ENCODE data around the gene SNX33.
"Not testable (repeated sequence)": the region's sequence is repeated elsewhere in the genome, so short reads cannot be mapped to it uniquely, and the experiment has no call there.

The SNX33 gene, protein sequence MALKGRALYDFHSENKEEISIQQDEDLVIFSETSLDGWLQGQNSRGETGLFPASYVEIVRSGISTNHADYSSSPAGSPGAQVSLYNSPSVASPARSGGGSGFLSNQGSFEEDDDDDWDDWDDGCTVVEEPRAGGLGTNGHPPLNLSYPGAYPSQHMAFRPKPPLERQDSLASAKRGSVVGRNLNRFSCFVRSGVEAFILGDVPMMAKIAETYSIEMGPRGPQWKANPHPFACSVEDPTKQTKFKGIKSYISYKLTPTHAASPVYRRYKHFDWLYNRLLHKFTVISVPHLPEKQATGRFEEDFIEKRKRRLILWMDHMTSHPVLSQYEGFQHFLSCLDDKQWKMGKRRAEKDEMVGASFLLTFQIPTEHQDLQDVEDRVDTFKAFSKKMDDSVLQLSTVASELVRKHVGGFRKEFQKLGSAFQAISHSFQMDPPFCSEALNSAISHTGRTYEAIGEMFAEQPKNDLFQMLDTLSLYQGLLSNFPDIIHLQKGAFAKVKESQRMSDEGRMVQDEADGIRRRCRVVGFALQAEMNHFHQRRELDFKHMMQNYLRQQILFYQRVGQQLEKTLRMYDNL

DNA sequence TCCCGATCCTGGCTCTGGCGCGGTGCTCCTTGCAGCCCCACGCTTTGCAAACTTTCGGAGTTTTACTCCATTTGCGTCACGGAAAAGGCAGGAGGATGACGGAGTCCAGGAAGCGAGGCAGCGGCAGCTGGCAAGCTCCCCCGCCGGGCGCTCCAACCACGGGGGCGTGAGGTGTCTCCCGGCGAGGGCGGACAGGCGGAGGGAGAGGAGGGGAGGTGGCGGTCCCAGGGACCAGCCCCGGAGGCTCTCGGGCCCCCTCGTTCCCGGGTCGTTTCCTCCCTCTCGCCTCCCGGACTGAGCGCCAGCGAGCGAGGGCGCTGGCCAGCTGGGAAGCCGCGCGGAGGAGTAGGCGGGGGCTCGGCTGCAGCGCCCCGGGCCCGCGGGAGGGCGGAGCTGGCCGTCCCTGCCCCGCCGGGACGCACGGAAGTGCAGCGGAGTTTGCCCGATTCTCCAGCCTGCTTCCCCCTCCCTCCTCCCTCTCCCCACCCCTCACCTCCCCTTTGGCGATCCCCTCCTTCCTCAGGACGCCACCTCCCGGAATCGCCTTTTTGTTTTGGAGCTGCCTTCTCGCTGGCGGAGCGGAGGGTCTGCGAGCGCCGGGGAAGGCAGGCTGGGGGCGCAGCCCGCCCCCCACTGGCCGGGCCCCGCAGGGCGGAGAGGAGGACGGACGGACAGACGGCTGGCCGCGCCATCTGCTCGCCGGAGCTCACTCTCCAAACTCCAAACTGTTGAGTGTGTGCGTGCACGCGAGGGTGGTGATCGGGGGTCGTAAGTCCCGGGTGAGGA lies at the start of gene SNX33:
TSS of gene SNX33 (plus strand) at position 543 of the 786 bp plus-strand sequence. CDS start 1,191 bp downstream, outside the sequence.
- DNase-seq (ENCODE audit: low read depth in 2 of 2): peak; percentile 44 to 62

DNA sequence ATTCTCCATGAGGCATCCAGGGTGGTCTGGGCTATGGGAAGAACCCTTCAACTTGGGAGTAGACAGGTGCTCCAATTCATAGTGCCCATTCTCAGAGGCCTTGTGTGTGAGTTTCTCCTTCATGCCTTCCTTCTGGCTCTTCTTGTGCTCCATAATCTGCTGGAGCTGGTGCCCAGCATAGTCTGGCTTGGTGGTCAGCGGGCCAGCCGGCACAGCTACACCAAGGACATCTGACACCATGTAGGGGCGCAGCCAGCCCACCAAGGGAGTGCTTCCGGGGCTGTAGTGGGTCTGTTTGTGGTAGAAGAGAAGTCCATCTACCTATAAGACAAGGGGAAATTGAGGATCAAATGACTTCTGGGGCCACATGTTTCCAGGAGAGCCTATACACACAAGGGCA lies 49.4 kb upstream of the SNX33 start:
- no peak for DNase-seq (ENCODE audit: low read depth in 2 of 2)

DNA sequence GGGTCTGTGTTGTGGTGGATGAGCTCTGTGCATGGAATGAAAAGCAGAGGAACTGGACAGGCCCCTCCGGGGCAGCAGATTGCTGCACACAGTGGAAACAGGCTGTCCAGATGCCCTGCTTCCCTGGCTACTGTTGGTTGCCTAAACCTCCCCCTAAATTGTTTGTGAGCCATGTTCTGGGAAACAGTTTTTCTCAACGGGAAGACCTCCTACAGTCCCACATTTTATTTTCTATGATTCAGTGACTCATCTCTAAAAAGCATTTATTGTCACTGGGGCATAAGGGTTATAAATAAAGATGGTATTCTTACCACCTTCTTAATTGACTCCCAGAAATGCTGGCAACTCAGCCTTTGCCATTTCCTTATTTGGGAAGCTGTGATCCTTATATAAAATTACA lies 48.3 kb upstream of the SNX33 start:
- no peak for DNase-seq (ENCODE audit: low read depth in 2 of 2)

DNA sequence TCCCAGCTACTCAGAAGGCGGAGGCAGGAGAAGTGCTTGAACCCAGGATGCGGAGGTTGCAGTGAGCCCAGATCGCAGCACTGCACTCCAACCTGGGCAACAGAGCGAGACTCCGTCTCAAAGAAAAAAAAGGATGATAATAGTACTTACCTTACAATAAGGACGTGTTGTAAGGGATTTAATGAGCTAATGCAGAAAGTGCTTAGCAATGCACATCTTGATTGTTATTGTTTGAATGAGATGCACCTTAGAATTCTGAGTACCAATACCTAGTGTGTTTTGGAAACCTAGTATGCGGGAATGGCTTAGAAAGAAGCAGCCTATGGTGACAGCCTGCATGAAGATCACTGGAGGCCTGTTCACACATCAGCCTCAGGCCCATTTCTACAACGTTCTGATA lies 41.7 kb upstream of the SNX33 start:
- DNase-seq (ENCODE audit: low read depth in 2 of 2): no peak

DNA sequence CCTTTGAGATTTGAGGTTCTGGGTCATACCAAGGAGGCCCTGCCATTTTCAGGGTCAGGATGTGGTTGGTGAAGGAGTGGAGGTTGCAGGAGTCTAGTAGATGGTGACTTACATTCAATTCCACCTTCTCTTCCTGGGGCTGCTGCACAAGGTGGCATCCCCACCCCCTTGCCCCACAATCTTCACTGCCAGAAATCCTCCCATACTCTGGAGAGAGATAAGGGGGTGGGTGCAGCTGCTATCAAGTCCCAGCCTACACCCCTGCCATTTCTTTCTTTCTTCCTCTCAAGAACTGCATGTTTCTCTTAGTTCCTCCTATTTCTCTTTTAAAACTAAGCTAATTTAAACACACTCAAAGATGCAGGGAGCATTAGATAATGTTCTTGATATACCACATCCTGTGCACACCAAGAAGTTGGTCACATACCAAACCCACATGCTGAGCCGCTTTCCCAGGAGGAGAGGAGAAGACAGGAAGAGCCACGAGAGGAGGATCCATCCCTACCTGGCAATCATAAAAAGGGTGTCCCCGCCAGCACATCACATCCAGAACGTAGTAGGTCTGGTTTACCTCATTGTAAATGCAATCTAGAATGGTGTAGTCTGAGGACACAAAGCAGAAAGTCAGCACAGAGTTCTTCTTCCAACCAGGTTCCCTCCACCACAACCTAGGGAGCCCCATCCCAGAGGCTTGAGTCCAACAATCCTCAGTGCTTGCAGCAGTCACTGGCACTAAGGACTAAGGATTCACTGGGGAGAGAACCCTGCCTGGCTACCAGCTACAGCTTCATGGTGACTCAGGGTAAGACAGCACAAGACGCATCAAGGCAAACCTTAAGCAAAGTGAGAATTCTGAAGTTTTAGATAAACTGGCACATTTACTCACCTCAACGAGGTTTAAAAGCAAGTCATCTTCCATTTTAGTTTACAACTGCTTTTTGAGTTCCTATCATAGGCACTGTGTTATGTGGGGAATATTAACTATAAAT lies 40.7 kb upstream of the SNX33 start:
- peak in 1 of 2 donors; percentile 10 for DNase-seq (ENCODE audit: low read depth in 2 of 2)

DNA sequence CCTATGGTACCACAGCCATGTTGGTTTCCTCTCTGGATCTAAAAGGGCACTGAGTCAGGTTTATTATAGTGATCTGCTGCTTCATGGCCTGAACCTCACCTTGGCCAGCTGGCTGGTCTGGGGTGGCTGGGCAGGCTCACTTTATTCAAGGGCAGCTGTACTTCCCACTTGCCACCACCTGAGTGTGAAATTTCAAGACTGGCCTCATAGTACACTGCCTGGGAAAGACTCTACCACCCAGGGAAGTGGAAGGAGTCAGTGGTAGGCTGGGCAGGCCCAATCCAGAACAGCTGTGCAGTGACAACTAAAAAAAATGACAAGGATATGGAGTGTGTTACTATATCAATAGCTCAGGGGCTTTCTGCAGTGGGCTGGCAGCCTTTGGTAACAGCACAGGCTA lies 30.9 kb upstream of the SNX33 start:
- no peak for DNase-seq (ENCODE audit: low read depth in 2 of 2)

DNA sequence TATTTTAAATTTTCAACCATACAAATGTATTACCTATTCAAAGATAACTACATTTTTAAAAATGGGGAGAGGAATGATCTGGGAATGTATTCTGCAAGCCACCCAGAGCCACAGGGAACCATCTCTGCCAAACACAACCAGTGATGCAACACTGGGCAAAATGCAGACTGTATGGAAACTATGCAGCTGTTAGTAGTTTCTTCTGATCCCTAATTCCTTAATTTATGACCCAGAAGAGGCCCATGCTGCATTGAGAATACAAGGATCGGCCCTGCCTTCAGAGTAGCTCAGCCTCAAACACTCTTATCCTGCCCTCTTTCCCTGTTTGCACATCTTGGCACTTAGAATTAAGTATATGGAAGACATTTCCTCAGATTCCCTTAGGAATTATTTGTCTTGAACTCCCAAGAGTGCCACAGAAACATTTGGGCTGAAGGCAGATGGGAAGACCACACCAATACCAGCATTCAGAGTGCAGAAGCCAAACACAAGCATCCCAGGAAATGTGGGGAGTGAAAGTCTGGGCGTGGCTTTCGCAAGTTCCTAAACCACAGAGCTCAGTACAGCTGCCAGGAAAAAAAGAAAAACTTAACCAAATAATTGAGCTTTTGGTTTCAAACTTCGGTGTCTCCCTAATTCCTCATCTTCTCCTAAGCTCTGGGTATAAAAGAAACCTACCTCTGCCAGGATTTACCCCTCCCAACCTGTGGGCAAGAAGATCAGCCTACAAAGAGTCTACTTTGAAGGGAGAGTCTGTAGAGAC lies 27.5 kb upstream of the SNX33 start:
- no peak for DNase-seq (ENCODE audit: low read depth in 2 of 2)

DNA sequence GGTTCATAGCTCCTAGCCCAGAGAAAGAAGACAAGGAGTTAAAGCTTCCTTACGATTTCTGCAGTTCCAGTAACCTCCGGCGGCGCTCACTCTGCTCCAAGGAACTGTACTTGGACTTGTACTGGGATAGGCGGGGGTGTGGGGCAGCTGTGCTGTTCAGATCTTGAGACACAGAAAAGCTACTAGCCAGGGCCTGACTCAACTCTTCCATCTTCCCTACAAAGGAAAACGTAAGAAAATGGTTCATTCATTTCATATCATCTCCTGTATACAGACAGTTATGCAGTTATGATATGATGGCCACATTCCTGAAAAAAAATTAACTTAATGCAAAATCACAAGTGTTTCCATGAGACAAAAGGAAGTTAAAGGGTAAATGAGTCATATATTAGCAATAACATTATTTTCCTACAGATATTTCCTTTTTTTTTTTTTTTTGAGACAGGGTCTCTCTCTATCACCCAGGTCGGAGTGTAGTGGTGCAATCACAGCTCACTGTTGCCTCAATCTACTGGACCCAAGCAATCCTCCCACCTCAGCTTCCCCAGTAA lies 26.8 kb upstream of the SNX33 start:
- DNase-seq (ENCODE audit: low read depth in 2 of 2): no peak

DNA sequence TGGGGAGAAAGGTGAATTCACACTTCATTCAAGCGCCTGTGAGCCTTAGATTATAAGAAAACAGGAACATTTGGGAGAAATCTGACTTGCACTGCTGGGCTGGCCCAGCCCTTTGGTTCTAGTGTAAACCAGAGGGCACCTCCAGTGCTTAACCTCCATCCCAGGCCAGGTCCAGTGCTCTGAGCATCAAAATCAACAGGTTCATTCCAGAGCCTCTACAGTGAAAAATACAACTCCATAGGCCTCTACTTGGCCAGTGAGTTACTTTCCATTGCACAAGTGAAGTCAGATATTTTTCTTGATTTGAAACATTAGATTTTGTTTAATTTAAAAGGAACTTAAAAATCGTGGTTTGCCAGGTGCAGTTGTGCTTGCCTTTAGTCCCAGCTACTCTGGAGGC lies 25.2 kb upstream of the SNX33 start:
- no peak for DNase-seq (ENCODE audit: low read depth in 2 of 2)

DNA sequence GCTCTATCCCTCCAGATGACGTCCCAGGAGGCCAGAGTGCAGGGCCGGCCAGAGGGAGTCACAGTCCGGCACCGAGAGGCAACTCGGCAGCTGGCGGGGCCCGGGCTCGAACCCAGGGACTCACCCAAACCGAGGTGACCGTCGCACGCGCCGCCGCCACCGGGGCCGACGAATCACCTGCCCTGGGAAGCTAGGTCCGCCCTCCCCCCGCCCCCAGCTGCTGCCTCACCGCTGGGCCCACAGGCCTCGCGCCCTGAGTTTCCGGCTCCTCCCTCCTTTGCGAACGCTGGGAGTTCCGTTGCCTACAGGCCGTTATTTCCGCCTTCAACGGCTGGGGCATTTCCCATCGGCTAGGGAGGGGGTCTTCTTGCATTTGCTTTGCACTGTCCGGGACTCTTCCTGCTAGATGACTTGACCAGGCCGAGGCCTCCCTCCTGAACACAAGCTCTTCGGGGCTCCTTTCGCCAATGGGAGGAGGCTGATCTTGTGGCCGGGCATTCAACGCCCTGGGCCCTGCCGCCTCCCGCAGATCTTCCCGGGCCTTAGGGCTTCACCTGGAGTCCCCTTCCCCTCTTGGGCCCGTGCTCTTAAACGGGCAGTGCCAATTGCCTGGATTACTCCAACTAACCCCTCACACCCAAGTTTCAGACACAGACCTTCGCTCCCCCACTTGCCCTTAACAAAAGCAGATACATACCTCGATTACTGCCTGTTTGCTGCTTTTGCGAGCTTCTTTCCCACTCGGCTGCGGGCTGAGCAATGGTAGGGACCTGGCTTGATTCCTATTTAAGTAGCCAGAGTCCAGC lies 22.0 kb upstream of the SNX33 start, which contains the start of gene SNUPN:
TSS of gene SNUPN (minus strand) at position 184 of the 806 bp plus-strand sequence. CDS start 4,674 bp downstream, outside the sequence.
- peak; percentile 86 to 91 for DNase-seq (ENCODE audit: low read depth in 2 of 2)

DNA sequence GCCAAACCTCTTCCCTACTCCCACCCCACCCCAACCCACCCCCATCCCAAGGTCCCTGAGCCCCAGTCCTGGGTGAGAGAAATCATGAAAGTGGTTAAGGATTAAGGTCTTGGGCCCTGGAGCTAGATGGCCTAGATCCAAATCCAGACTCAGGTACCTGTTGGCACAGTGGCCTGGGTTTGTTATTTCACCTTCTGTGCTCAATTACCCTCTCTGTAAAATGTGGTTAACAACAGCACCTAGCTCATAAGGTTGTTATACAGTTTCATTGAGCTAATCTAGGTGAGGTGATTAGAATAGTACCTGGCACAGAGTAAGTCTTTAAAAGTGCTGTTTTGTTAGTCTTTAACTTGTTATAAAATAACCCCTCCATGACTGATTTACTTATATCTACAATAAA lies 15.8 kb upstream of the SNX33 start:
- no peak for DNase-seq (ENCODE audit: low read depth in 2 of 2)

DNA sequence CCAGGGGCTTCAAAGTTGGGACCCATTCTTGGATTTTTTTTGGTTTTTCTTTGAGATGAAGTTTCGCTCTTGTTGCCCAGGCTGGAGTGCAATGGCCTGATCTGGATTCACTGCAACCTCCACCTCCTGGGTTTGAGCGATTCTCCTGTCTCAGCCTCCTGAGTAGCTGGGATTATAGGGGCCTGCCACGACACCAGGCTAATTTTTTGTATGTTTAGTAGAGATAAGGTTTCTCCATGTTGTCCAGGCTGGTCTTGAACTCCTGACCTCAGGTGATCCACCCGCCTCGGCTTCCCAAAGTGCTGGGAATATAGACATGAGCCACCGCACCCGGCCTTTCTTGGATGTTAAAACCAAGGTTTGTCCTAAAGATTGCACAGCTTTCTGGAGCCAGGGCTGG lies 13.8 kb upstream of the SNX33 start:
- not testable (repeated sequence) for DNase-seq (ENCODE audit: low read depth in 2 of 2)

DNA sequence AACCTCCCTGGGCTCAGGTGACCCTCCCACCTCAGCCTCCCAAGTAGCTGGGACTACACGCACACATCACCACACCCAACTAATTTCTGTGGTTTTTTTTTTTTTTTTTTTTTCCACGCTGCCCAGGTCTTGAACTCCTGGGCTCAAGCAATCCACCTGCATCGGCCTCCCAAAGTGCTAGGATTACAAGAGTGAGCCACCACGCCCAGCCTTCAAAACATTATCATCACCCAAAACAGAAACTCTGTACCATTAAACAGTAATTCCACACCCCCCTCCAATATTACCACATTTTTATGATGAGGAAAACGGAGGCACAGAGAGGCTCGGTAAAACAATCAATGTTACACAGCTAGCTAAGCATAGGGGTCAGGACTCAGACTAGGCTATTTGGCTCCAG lies 11.7 kb upstream of the SNX33 start:
- DNase-seq (ENCODE audit: low read depth in 2 of 2): no peak

DNA sequence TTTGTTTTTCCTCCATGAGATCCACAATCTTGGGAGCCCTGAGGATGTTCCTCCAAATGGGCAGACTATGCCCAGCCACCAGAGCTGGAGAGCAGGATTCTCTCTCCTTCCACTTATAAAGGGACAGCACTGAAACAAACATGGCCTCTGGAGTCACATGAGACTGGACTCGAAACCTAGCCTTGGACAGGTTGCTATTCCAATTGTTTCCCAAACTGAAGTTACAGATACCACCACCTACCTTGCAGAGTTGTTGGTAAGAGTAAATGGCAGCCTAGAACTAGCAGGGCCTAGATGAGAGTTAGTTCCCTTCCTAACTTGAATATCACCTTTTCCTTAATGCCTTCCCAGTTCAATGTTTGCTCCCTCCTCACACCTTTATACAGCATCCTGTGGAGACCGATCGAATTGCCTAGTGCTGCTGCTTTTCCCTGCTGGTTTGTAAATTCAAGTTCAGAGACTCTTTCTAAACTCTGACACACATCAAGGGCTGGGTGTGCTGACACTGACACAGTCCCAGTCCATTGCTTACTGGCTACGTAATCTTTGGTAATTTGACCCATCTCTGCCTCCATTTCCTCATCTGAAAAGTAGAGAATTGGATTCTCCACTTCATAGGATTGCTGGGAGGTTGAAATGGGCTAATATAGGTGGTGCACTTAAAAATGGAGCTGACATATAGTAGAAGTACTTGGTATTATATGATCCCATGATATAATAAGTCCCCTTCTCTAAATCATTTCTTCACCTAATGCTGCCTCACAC lies 10.3 kb upstream of the SNX33 start:
- DNase-seq (ENCODE audit: low read depth in 2 of 2): no peak

DNA sequence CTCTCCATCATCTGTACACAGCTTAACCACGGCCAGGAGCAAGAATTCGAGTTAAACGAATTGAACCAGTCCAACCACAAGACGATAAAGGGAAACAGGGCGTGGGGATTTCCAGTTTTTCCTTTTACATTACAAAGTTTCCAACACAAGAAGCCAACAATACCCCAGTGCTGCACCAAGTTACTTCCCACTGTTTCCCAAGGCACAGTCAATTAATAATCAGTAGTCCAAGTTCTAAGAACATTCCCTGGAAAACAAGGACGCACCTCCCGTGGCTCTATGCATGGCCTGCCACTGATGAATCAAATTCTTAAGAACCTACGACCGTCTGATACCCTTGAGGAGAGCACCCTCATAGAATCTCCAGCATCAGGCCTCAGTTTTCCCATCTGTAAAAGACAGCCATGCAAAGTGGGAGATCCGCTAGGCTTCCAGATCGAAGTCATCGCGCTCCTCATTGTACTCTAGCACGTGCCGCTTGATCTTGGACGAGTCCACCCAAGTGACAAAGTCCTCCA lies 8.5 kb upstream of the SNX33 start:
- no peak for DNase-seq (ENCODE audit: low read depth in 2 of 2)

DNA sequence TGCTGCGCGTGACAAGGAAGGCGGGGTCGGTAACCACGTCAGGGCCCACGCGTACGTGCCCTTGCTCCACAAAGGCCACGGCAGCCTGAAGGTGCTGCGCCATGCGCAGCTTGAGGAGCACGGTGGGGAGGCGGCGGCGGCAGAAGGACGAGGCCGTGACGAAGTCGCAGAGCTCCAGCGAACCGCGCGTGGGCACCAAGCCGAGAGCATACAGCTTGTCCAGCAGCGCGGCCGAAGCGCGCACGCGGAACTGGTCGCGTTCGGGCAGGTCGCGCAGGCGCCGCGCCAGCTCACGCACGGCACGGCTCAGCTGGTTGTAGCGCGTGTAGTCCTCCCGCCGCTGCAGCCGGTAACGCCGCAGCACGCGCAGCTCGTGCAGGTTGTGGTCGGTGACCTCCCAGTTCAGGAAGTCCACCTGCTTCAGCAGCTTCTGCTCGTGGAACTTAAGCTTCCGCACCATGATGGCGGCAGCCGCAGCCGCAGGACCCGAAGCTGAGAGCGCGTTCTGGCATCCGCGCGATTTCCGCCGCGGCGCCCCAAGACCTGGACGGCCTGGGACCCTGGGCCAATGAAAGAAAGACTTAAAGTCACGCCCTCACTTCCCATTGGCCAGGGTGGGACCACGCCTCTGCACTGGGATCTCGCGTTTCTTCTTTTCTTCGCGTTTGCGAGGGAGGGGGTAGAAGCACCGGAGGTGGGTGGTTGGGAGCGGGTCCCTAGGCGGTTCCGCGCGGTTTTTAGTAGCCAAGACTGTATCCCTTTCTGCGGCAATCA lies 7.8 kb upstream of the SNX33 start, which contains the start of gene IMP3:
TSS of gene IMP3 (minus strand) at position 516 of the 774 bp plus-strand sequence. CDS start at position 460, 56 bp downstream.
- peak; percentile 90 to 91 for DNase-seq (ENCODE audit: low read depth in 2 of 2)

DNA sequence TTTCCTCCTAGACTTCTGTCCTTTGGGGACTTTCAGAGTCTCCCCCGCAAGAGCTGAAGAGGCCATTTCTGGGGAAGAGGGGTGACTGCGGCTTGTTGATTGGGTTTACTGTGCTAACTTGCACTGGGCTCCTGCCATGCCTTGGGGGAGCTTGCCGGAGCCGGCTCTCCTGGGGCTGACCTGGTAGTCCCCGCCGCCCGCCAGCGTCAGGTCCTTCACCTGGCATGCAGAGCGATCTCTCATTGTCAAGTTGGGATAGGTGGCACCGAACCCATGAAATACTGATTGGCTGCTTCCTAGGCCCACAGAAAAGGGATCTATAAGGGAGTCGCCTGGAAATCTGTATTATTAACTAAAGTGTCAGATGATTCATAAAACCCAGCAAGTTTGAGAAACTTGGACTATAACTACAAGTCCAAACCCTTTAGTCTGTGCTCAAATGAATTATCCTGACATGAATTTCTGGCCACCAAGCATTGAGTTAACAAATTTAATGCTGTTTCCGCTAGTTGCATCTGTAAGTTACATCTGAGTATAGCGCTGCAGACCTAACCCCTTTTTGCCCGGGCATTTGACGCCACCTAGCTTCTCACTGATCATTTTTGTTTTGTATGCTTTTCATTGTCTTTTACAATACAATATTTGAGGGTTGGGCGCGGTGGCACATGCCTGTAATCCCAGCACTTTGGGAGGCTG lies 7.1 kb upstream of the SNX33 start:
- DNase-seq (ENCODE audit: low read depth in 2 of 2): peak; percentile 26 to 45

Data from stimulated activated CD8-positive, alpha-beta memory T cell treated with anti-CD3 and anti-CD28 coated beads, Interleukin-7, amount 100 ng/mL, for 4 hours (primary cell).